GM19328 (cell line): Measurements from ENCODE around the gene PGM5.
A peak's percentile ranks its signal among the peaks of the same experiment; 100 is the strongest.

ENCODE experiments used
- ATAC-seq: cut with Tn5 transposase; IDR thresholded peaks from one replicate; pipeline ENCODE4 v1.9.1; 2021; ENCODE audit warnings: mild to moderate bottlenecking, moderate library complexity; ENCODE audit not compliant: unreplicated experiment

Gene PGM5

DNA sequence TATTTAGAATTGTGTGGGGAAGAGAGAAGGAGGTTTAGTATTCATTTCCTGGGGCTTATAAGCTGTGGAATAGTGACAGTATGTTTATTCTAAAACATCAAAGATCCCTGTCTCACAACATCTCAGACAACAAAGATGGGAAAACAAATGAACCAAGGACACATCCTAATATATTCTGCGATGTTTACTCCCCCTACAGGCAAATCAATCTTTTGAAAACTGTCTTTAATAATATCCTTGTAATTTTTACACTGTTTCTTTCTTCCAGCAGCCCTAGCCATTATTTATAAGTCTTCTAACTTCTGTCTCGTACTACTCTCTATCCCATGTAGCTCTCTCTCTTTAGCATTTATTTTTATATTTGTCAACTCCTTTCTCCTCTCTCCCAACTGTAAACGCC is 217.7 kb downstream of the PGM5 start:
- no peak for ATAC-seq

DNA sequence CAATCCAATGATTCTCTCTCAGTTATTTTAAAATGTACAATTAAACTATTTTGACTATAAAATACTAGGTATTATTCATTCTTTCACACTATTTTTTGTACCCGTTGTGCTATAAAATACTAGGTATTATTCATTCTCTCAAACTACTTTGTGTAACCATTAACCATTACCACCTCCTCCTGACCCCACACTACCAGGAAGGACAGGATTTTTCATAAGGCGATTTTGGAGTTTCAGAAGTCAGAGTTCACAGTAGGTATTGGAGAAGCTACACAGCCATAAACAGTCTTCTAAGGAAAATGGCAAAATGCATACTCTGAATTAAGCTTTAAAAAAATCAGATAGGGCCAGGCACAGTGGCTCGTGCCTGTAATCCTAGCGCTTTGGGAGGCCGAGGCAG is 219.4 kb downstream of the PGM5 start:
- no peak for ATAC-seq

DNA sequence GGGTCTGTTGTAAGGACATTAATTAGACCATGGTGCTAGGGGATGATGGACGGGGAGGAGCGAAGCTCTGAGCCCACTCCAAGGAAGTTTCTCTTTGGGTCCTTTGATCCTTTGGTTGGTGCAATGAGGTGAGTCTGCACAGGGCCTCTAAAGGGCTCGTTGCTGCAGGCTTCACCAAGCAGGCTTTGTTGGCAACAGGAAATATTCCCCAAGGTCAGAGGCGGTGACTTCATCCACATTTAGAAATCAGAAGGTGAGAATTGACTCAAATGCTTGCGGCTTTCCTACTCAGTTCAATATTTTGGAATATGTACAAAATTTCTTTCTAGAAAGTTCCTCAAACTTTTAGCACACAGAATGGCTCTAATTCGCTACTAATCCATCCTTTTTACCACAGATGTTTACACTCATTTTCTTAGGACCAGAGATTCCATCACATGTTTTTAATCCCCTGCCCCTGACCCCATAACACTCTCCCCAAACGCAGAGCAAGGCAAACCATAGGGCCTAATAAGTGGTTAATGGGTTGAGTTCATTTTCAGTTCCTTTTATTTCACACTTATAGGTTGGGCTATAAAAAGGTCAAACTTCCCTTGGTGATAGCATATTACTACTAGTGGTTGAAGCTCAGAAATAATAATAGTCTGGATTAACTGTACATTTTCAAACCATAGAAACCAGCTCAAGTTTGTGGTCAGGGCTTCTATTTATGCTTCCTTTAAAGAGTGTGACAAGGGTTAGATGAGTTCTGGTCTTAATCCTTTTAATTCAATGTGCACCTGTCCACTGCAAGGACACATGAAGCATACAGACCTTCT is 221.6 kb downstream of the PGM5 start:
- peak; percentile 83 for ATAC-seq
